ENCODE data around the gene FHL2. TPM values are rescaled to one million over a fixed set of nuclear protein-coding genes. Genes with fewer than 3 reads are reported as not detected.

The FHL2 gene
- total RNA-seq, 3 donors from 2014 or later: 20.0 to 128 (median 98.2) TPM

DNA sequence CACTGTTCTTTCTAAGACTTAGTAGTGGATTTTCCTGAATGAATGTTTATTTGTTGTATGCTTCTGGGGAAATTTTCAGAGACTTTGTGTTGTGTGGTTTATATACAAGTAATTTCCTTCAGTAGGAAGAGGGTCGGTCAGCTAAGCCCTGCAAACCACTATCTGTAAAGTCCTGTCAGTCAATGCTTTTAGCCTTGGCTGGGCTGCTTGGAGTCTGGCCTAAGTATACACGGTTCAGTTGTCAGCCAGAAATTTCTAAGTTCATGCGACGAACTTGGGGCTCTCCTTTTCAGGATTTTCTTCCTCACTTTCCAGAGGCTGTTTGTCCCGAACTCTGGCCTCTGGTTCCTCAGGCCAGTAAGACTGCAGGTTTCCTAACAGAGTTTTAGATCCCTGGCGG, 40.3 kb downstream of the FHL2 start:
- H3K4me3 ChIP-seq: no peak overlapping the region
- H3K36me3 ChIP-seq: peaks cover 4% of the 10 kb centered on the region
- H3K4me1 ChIP-seq: no peaks in the 10 kb centered on the region
- TF ChIP-seq POLR2AphosphoS5 (IDR thresholded peaks at IDR 0.05): no peak
- TF ChIP-seq, protein P1, sequence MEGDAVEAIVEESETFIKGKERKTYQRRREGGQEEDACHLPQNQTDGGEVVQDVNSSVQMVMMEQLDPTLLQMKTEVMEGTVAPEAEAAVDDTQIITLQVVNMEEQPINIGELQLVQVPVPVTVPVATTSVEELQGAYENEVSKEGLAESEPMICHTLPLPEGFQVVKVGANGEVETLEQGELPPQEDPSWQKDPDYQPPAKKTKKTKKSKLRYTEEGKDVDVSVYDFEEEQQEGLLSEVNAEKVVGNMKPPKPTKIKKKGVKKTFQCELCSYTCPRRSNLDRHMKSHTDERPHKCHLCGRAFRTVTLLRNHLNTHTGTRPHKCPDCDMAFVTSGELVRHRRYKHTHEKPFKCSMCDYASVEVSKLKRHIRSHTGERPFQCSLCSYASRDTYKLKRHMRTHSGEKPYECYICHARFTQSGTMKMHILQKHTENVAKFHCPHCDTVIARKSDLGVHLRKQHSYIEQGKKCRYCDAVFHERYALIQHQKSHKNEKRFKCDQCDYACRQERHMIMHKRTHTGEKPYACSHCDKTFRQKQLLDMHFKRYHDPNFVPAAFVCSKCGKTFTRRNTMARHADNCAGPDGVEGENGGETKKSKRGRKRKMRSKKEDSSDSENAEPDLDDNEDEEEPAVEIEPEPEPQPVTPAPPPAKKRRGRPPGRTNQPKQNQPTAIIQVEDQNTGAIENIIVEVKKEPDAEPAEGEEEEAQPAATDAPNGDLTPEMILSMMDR (IDR thresholded peaks at IDR 0.05): no peak
- TF ChIP-seq POLR2A (IDR thresholded peaks at IDR 0.05): no peak
- H3K27ac ChIP-seq: no peak overlapping the region
- intact Hi-C loops (cut with DNase I; ENCODE audit: low total_unique reads): no loop called here
- peaks cover 6 to 17% of the 10 kb centered on the region in 2 donors for H3K9me3 ChIP-seq
- DNase-seq (ENCODE audit: low spot score in 2 of 2): no peak
- no peaks in the 10 kb centered on the region for H3K27me3 ChIP-seq

DNA sequence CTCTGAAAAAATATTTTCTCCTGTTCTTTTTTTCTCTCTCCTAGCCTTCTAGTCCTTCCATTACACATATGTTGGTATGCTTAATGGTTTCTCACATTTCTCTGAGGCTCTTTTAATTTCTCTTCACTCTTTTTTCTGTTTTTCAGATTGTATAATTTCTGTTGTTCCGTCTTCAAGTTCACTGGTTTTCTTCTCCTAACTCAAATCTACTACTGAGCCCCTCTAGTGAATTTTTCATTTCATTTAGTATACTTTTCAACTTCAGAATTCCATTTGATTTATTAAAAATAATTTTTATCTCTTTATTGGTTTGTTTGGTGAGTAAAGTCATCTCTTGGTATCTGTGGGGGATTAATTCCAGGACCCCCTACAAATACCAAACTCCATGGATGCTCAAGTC, 41.7 kb downstream of the FHL2 start:
- peaks cover 4% of the 10 kb centered on the region for H3K36me3 ChIP-seq
- no peaks in the 10 kb centered on the region for H3K4me1 ChIP-seq
- no peak overlapping the region for H3K27ac ChIP-seq
- no peak overlapping the region for H3K4me3 ChIP-seq
- no peak for DNase-seq (ENCODE audit: low spot score in 2 of 2)
- peaks cover 6 to 17% of the 10 kb centered on the region in 2 donors for H3K9me3 ChIP-seq
- H3K27me3 ChIP-seq: no peaks in the 10 kb centered on the region
- TF ChIP-seq POLR2AphosphoS5 (IDR thresholded peaks at IDR 0.05): no peak
- intact Hi-C loops (cut with DNase I; ENCODE audit: low total_unique reads): no loop called here

DNA sequence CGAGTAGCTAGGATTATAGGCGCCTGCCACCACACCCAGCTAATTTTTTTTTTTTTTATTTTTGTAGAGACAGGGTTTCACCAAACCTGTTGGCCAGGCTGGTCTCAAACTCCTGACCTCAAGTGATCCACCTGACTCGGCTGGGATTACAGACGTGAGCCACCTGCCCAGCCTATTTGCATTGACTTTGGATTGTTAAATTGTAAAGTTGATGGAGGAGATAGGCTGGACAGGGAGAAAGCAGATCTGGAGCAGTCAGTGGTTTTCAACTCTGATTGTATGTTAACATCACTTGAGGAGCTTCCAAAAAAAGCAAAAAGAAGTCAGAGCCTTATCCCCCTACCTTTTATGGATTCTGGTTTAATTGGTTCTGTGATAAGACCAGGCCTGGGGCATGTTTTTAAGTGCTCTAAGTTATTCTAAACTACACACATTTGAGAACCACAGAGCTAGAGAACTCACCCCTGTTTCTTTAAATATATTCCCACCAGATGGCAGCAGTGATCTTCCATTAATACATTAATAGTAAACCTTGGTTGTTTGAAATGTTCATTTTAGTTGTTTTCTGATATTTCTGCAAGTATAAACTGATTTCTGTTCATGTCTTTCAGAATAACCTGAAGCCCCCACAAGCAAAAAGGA, 54.0 kb downstream of the FHL2 start:
- Histone ChIP-seq H3K4me1 (no peaks in the 10 kb centered on the region), H3K36me3 (no peaks in the 10 kb centered on the region), H3K27me3 (no peaks in the 10 kb centered on the region), H3K27ac (no peak overlapping the region), H3K4me3 (no peak overlapping the region), H3K9me3 (no peaks in the 10 kb centered on the region)
- intact Hi-C loops (cut with DNase I; ENCODE audit: low total_unique reads): no loop called here
- no peak for DNase-seq (ENCODE audit: low spot score in 2 of 2)
- no peak for TF ChIP-seq POLR2AphosphoS5 (IDR thresholded peaks at IDR 0.05)
- TF ChIP-seq, protein P1 (IDR thresholded peaks at IDR 0.05): peak in 1 of 3 donors; percentile 41

DNA sequence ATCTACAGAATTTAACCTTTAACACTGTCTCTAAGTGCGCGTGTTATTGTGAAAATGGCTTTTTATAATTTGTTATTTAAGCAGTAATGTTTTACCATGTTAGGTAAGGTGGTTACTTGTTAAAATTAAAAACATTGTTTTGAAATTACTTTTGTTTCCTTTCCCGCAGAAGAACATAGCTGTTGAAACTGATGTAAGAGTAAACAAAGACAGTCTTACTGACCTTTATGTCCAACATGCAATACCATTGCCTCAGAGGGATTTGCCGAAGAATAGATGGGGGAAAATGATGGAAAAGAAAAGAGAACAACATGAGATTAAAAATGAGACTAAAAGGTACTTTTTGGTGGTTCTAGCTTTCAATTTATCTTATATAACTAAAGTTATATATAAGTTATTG, 59.4 kb downstream of the FHL2 start:
- no peak for TF ChIP-seq POLR2AphosphoS5 (IDR thresholded peaks at IDR 0.05)
- TF ChIP-seq, protein P1 (IDR thresholded peaks at IDR 0.05): no peak
- no peak for TF ChIP-seq POLR2A (IDR thresholded peaks at IDR 0.05)
- DNase-seq (ENCODE audit: low spot score in 2 of 2): no peak
- no peaks in the 10 kb centered on the region for H3K36me3 ChIP-seq
- no peaks in the 10 kb centered on the region for H3K9me3 ChIP-seq
- no peak overlapping the region for H3K27ac ChIP-seq
- intact Hi-C loops (cut with DNase I; ENCODE audit: low total_unique reads): no loop called here
- no peak overlapping the region for H3K4me3 ChIP-seq
- no peaks in the 10 kb centered on the region for H3K27me3 ChIP-seq
- H3K4me1 ChIP-seq: peaks cover 0 to 25% of the 10 kb centered on the region in 2 donors

DNA sequence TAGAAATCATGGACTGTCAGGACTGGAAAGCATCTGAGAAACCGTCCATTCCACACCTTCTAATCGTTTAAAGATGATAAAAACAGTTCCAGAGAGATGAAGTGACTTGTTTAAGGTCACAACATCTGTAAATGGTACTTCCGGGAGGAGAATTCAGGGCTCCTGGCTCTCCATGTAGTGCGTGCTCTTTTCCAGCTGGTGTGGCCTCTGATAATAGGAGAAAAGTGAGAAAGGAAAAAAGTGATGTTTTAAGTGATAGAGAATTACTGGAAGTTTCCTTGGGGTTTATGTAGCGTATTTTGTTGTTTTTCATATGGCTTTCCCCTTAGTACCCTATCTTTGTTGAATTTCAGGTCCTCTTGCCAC, 60.8 kb downstream of the FHL2 start:
- Histone ChIP-seq H3K4me1 (peaks cover 0 to 25% of the 10 kb centered on the region in 2 donors), H3K27ac (peak overlapping the region; percentile 95 to 96), H3K9me3 (no peaks in the 10 kb centered on the region), H3K27me3 (no peaks in the 10 kb centered on the region), H3K4me3 (peak overlapping the region; percentile 86 to 92 (median 91)), H3K36me3 (no peaks in the 10 kb centered on the region)
- intact Hi-C loops (cut with DNase I; ENCODE audit: low total_unique reads): no loop called here
- TF ChIP-seq, protein P1 (IDR thresholded peaks at IDR 0.05): no peak
- TF ChIP-seq POLR2A (IDR thresholded peaks at IDR 0.05): no peak
- TF ChIP-seq POLR2AphosphoS5 (IDR thresholded peaks at IDR 0.05): no peak
- no peak for DNase-seq (ENCODE audit: low spot score in 2 of 2)

Measured in breast epithelium (tissue), 4 donors.